Activated naive CD4-positive, alpha-beta T cell treated with anti-CD3 and anti-CD28 coated beads, Interleukin-2, amount 50 U/mL, for 24 hours (primary cell): ENCODE results near the gene UCK1.

Source experiments
- H3K27ac Mint-ChIP-seq: one replicate; pipeline ENCODE4 v1.8.0; 2021; ENCODE audit warnings: mild to moderate bottlenecking, mixed read lengths
- H3K27me3 Mint-ChIP-seq: one replicate; pipeline ENCODE4 v1.8.0; 2021; ENCODE audit warnings: mixed read lengths
- H3K36me3 Mint-ChIP-seq: one replicate; pipeline ENCODE4 v1.8.0; 2021; ENCODE audit warnings: mixed read lengths
- H3K4me1 Mint-ChIP-seq: one replicate; pipeline ENCODE4 v1.8.0; 2021; ENCODE audit warnings: mixed read lengths
- H3K4me3 Mint-ChIP-seq: one replicate; pipeline ENCODE4 v1.8.0; 2021; ENCODE audit warnings: mild to moderate bottlenecking, mixed read lengths
- H3K9me3 Mint-ChIP-seq: one replicate; pipeline ENCODE4 v1.8.0; 2021; ENCODE audit warnings: mixed read lengths

Gene UCK1

DNA sequence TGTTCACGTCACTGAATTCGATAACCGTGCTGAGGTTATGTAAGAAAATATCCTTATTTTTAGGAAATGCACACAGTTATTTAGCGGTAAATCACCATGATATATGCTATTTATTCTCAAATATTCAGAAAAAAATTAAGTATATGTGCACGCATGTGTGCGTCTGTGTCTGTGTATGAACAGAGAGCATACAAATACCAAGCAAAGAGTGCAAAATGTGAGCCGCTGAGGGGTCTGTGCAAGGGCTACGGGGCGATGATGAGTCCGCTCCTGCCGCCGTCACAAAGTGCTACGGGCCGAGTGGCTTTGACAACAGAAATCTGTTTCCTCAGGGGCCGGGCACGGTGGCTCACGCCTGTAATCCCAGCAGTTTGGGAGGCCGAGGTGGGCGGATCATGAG is 6.9 kb upstream of the UCK1 start:
- Mint-ChIP-seq H3K27me3 (no peaks in the 10 kb centered on the region), H3K36me3 (peaks cover 1% of the 10 kb centered on the region), H3K4me1 (peaks cover 45% of the 10 kb centered on the region), H3K9me3 (no peaks in the 10 kb centered on the region), H3K4me3 (no peak overlapping the region), H3K27ac (no peak overlapping the region)

DNA sequence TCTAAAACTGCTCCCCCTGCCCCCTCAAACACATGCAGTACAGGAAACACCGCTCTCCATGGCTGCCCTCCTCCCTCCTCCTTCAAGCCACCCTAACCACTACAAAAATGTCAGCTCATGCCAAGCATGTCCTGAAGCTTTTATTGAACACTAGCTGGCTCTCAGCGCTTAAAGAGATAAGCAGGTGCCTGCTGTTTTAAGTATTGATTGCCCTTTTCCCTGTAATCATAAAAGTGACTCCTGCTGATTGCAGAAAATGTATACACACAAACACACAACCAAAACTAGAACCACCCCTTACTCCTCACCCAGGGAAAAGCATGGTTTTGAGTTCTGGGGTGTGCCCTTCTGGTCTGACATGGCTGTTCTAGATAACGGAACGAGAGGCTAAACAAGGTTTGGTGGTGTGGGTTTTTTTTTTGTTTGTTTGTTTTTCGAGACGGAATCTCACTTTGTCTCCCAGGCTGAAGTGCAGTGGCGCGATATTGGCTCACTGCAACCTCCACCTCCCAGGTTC is 3.7 kb upstream of the UCK1 start:
- no peaks in the 10 kb centered on the region for H3K9me3 Mint-ChIP-seq
- H3K27ac Mint-ChIP-seq: no peak overlapping the region
- peak overlapping the region; percentile 4 for H3K4me3 Mint-ChIP-seq
- peaks cover 40% of the 10 kb centered on the region for H3K4me1 Mint-ChIP-seq
- no peaks in the 10 kb centered on the region for H3K36me3 Mint-ChIP-seq
- no peaks in the 10 kb centered on the region for H3K27me3 Mint-ChIP-seq

DNA sequence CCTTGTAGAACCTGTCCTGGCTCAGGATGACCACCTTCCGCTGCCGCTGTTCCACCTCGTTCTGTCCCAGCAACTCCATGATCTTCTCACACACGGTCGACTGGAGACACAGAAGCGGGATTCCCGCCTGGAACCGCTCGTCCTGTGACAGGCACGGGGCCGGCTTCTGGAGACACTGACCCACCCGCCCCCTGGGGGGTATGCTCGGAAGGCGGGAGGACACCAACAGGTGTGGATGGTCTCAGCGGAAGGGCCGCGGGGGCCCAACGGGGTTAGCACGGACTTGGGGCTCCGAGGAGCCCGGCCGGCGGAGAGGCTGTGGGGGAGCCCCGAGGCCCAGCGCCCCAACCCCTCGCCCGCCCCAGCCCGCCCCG is 530 bp downstream of the UCK1 start:
- Mint-ChIP-seq H3K36me3 (peaks cover 3% of the 10 kb centered on the region), H3K27ac (no peak overlapping the region), H3K4me1 (peaks cover 28% of the 10 kb centered on the region), H3K4me3 (peak overlapping the region; percentile 72), H3K9me3 (no peaks in the 10 kb centered on the region), H3K27me3 (no peaks in the 10 kb centered on the region)

DNA sequence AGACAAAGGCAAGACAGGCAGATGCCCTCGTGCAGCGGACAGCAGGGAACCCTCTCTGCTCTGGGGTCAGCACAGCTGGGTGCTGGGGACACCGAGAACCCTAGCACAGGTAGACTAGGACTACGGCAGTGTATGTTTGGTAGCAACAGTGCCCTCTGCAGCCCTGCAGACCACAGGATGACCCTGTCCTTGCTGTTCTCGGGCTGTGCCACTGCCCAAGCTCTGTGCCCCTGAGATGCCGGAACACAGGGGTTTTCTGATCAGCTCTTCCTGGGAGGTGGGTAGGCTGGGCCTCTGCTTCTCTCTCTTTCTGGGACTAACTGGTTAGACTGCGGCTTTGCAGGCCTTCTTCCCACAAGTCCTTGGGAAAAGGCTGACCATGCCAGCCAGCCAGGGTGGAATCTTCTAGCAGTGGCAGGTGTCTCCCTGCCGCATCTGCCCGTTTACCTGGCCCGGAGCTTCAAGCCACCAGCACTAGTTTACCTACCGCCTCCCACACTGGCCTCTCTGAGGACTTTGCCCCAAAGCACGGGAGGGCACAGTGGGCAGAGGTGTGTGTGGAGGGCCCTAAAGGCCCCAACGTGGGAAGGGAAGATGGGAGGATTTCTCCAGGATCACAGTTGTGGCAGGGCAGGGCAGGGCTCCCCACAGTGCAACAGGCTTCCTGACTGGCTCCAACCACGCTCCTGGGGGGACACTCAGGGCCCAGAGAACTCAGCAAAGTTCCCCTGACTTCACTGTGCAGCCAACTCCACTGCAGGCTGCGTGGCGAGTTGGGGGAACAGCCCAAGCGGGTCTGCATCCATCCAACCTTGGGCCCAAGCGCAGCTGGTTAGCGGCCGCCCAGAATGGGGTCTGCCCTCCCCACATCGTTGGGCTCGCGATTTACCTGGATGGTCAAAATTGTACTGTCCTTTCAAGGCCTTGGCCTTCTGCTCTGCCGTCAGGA is 1.2 kb downstream of the UCK1 start:
- Mint-ChIP-seq H3K36me3 (peaks cover 3% of the 10 kb centered on the region), H3K4me1 (peaks cover 22% of the 10 kb centered on the region), H3K4me3 (peak overlapping the region; percentile 72), H3K27me3 (no peaks in the 10 kb centered on the region), H3K9me3 (no peaks in the 10 kb centered on the region), H3K27ac (no peak overlapping the region)

DNA sequence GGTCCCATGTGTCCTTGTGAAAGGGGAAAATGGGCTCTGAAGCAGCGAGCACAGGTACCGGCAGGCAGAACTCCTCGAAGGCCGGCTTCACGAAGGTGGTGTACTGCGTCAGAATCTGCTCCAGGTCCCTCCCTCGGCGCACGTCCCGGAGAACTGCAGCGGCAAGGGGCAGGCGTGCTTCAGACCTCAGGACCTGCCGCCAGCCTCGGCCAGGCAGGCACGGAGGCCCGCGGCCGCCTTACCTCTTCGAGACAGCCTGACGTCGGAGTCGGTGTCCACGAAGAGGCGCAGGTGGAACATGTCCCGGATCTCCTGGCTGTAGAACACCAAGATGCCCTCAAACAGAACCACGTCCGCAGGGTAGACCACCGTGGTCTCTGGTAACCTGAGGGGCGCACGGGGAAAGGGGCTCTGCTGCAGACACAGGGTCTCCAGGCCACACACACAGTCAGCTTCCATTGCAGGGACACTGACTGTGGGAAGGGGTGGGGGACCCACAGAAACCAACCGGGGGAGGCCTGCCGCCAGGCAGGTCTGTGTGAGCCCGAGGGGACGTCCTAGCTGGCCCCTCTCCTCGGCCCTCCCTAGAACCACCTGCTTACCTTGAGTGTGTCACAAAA is 2.1 kb downstream of the UCK1 start:
- no peaks in the 10 kb centered on the region for H3K9me3 Mint-ChIP-seq
- H3K36me3 Mint-ChIP-seq: peaks cover 3% of the 10 kb centered on the region
- peak overlapping the region; percentile 70 for H3K4me3 Mint-ChIP-seq
- H3K27ac Mint-ChIP-seq: no peak overlapping the region
- H3K27me3 Mint-ChIP-seq: no peaks in the 10 kb centered on the region
- H3K4me1 Mint-ChIP-seq: peaks cover 16% of the 10 kb centered on the region

DNA sequence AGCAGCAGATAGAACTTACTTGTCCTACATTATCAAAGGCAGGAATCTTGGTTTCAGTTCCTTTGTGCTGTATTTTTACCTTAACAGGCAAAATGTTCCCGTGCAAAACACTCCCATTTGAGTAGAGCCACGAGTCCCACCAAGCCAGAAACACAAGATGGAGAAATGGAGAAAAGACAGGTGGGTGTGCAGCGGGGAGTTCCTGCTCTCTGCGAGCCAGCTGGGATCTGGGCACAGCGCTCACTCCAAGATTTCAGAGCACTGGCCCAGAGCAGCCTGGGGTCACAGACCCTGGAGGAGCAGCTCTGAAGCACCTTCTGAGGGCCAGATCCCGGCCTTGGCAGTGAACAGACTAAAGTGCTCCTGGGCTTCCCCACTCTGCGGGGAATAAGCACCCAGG is 2.9 kb downstream of the UCK1 start:
- no peaks in the 10 kb centered on the region for H3K9me3 Mint-ChIP-seq
- peak overlapping the region; percentile 11 for H3K4me3 Mint-ChIP-seq
- peaks cover 3% of the 10 kb centered on the region for H3K36me3 Mint-ChIP-seq
- H3K27me3 Mint-ChIP-seq: no peaks in the 10 kb centered on the region
- peaks cover 16% of the 10 kb centered on the region for H3K4me1 Mint-ChIP-seq
- H3K27ac Mint-ChIP-seq: no peak overlapping the region

DNA sequence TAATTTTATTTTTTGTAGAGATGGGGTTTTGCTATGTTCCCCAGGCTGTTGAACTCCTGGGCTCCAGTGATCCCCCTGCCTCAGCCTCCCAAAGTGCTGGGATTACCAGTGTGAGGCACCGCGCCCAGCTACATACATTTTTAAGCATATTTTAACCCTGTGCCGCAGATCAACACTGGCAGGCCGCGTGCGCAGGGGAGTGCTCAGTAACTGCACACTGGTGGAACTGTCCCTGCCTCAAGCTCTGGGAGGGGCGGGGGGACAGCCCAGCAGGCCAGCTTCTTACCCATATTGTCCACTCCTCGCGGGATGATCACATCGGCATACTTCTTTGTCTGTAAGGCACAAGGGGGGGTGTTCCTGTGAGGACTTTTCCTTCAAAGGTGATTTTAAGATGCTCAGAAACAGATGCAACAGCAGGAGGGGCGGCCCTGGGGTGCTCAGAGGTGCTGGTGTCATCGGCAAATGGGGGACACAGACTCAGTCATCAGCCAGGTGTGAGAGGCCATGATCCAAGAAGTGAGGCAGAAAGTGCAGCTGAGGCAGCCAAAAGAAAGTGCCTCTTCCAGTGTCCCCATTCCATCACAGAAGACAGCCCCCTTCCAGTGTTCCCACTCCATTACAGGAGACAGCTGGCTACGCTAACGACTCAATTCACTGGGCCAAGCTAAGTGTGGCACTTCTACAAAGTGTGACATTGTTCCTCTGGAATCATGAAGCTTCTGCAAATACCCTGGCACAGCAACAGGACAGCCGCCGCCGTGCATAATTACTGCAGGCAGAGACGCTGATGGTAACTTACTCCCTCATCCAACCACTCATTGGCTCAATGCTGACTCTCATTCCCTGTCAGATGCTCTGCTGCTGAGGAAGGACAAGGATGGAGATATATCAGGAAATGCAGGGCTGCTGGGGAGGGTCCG is 5.2 kb downstream of the UCK1 start:
- Mint-ChIP-seq H3K9me3 (no peaks in the 10 kb centered on the region), H3K27me3 (no peaks in the 10 kb centered on the region), H3K4me3 (no peak overlapping the region), H3K4me1 (peaks cover 13% of the 10 kb centered on the region), H3K36me3 (peaks cover 3% of the 10 kb centered on the region), H3K27ac (no peak overlapping the region)

DNA sequence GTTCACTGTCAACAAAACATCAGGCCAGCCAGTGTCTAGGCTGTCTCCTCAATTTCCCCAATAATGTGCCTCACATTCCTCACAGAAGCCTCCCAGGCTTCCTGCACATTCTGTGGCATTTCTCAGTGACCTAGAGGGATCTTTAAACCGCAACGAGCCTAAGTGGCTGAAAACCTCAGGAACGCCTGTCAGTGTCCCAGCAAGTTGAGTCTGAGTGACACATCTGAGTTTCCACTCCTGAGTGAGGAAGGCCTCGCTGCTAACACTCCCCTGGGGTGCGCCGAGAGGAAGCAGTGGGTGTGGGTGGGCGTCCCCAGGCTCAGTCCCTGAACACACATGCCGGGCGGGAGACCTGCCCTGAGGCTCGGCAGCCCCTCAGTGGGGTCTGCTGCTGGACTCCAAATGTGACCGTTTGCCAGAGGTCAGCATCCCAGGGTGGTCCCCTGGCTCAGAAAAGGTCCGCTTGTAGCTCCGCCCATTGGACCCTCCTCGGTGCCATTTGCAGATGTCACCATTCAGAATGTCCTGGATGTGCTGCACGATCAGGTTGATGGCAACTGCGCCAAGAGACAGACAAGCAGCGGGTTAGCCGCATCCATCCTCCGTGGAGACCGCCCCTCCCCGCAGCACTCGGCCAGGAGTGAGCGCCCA is 6.3 kb downstream of the UCK1 start:
- Mint-ChIP-seq H3K27me3 (no peaks in the 10 kb centered on the region), H3K36me3 (peaks cover 3% of the 10 kb centered on the region), H3K27ac (no peak overlapping the region), H3K4me3 (no peak overlapping the region), H3K9me3 (no peaks in the 10 kb centered on the region), H3K4me1 (peaks cover 11% of the 10 kb centered on the region)

DNA sequence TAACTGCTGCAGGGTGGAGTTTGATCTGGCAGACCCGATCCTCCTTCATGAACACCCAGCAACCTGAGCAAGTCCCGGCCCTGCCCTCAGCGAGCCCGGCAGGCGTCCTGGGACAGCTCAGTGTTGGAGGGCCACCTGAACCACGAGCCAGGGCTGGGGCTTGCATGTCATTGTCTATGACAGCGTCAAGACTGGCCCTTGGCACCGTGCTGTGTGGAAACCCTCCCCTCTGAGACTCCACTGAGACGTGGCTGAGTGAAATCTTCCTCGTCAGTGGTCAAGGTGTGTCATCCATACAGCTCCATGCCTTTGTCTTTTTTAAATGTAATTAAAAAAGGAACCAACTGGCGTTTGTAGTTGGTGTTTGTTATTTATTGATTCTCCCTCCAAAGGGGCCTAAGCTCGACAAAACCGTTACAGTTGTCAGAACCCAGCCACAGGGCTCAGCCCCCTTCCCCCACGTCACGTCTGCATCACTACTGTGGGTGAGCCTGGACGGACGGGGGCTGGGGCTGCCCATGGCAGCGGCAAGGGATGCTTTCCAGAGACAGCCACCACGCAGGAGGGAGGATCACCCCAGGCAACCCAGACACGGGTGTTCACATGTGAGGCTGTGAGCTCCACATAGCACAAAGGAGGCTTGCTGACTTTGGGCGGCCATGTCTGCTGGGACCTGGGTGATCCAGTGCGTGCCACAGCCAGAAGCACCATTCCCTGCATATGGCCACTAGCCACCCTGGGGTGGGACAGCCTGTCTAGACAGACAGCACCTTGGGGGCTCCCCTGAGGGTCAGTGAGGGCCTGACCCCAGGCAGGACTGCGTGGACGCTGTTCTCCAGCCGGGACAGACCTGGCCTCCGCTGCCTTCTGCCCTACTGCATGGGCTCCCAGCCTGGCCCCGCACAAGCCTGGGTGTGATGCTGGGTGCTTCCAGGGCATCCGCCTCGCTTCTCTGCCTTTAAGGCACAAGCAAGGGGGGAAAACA is 7.3 kb downstream of the UCK1 start:
- Mint-ChIP-seq H3K9me3 (no peaks in the 10 kb centered on the region), H3K4me1 (peaks cover 7% of the 10 kb centered on the region), H3K4me3 (no peak overlapping the region), H3K27ac (no peak overlapping the region), H3K36me3 (peaks cover 3% of the 10 kb centered on the region), H3K27me3 (no peaks in the 10 kb centered on the region)

DNA sequence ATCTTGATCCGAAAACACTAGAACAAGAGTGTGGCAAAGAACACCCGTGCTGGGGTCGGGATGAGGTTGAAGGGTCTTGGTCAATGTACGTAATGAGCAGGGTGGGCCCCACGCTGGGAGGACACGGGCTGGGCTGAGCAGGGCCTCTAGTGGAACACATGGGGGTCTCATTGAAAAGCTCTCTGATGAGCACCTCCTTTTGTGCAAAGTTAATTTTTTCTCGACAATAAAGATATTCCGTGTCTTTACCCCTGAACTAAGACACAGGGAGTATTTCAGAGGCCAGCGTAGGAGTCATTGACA is 8.0 kb downstream of the UCK1 start:
- Mint-ChIP-seq H3K36me3 (peaks cover 3% of the 10 kb centered on the region), H3K4me1 (peaks cover 3% of the 10 kb centered on the region), H3K27ac (no peak overlapping the region), H3K27me3 (no peaks in the 10 kb centered on the region), H3K4me3 (no peak overlapping the region), H3K9me3 (no peaks in the 10 kb centered on the region)

DNA sequence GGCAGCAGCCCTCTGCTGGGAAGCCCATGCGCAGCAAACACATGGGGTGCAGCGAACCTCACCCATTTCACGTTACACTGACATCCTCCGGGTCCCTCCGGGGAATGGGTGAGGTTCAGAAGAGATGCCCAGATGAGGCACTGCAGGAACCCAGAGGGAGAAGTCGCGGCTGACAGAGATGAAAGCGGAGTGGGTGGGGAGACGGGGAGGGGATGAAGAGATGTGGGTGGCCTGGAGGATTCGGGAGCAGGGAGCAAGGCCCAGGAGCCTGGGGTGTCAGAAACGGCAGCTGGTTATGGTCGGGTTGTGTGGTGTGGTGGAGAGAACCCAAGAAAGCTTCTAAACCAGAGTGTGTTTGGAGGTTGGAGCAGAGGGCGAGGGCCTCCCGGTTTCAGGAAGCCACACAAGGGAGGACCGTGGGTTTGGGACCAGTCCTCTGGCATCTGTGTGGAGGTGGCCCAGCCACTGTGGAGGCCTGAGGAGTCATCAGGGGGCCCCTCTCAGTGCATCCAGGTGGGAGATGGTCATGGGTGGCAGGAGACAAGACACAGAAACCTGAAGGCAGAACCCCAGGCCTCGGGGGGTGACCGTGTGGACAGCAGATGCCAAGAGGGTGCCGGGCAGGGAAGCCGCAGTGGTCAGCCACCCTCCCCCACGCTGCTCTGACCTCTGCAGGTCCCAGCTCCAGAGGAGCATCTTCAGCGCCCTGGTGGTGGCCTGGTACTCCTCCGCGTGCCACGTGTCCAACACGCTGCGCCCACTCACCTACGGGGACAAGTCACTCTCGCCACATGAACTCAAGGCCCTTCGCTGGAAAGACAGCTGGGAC is 8.6 kb downstream of the UCK1 start:
- H3K36me3 Mint-ChIP-seq: peaks cover 3% of the 10 kb centered on the region
- H3K27me3 Mint-ChIP-seq: no peaks in the 10 kb centered on the region
- H3K4me1 Mint-ChIP-seq: peaks cover 3% of the 10 kb centered on the region
- H3K9me3 Mint-ChIP-seq: no peaks in the 10 kb centered on the region
- H3K27ac Mint-ChIP-seq: no peak overlapping the region
- no peak overlapping the region for H3K4me3 Mint-ChIP-seq

DNA sequence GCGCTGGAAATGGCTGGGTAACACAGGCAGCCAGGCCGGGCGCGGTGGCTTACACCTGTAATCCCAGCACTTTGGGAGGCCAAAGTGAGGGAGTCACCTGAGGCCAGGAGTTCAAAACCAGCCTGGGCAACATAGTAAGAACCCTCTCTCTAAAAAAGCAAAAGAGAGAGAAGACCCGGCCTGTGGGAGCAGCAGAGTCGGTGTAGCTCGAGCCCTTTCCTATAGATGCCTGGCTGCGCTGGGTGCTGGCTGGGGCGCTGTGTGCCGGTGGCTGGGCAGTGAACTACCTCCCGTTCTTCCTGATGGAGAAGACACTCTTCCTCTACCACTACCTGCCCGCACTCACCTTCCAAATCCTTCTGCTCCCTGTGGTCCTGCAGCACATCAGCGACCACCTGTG is 9.2 kb downstream of the UCK1 start:
- peaks cover 3% of the 10 kb centered on the region for H3K4me1 Mint-ChIP-seq
- H3K9me3 Mint-ChIP-seq: no peaks in the 10 kb centered on the region
- H3K4me3 Mint-ChIP-seq: no peak overlapping the region
- H3K27ac Mint-ChIP-seq: no peak overlapping the region
- peaks cover 3% of the 10 kb centered on the region for H3K36me3 Mint-ChIP-seq
- H3K27me3 Mint-ChIP-seq: no peaks in the 10 kb centered on the region

DNA sequence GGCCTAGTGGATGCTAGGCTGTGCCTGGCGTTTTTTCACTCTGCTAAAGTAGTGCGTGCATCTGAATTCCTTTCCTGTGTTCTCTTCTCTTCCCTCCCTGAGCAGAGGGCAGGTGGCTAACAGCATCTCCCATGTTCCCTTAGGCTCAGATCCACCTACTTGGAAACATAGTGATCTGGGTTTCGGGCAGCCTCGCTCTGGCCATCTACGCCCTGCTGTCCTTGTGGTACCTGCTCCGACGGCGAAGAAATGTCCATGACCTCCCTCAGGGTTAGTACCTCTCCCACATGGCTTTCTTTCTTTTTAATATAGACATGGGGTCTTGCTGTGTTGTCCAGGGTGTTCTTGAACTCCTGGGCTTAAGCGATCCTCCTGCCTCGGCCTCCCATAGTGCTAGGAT is 9.9 kb downstream of the UCK1 start:
- H3K4me1 Mint-ChIP-seq: peaks cover 3% of the 10 kb centered on the region
- no peak overlapping the region for H3K4me3 Mint-ChIP-seq
- H3K36me3 Mint-ChIP-seq: no peaks in the 10 kb centered on the region
- no peaks in the 10 kb centered on the region for H3K9me3 Mint-ChIP-seq
- no peaks in the 10 kb centered on the region for H3K27me3 Mint-ChIP-seq
- no peak overlapping the region for H3K27ac Mint-ChIP-seq

DNA sequence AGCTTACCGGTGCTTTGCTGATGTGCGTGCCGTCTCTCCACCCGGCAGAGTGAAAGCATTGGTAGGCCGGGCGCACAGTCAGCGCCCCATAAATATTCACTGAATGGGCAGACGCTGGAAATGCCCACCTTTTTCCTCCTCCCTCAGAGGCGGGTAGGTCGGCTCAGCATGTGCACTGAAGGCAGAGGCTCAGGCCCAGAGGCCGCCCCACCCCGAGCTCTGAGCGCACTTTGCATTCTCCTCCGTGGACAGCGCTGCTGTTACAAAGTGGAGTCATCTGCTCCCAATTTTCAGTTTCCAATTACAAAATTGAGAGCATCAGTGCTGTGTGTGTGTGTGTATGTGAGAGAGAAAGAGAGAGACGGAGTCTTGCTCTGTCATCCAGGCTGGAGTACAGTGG is 10.6 kb downstream of the UCK1 start:
- Mint-ChIP-seq H3K4me3 (no peak overlapping the region), H3K27me3 (no peaks in the 10 kb centered on the region), H3K36me3 (no peaks in the 10 kb centered on the region), H3K27ac (no peak overlapping the region), H3K4me1 (peaks cover 3% of the 10 kb centered on the region), H3K9me3 (no peaks in the 10 kb centered on the region)
